Lower leg skin (tissue), 4 donors: Measurements from ENCODE around the gene HOXA13. TPM values are rescaled to one million over a fixed set of nuclear protein-coding genes. Genes with fewer than 3 reads are reported as not detected.
A peak's percentile ranks its signal among the peaks of the same experiment; 100 is the strongest.

ENCODE experiments used
- DNase-seq, 2 donors: peaks; one replicate each; pipeline ENCODE4 v3.0.0-alpha.2; 2019; ENCODE audit warnings: low spot score in 2 of 2
- H3K4me3 ChIP-seq: fragments of 200-600 bp; sonication (generic); 2 replicates; pipeline ENCODE4 v1.5.1; 2017; ENCODE audit warnings: mild to moderate bottlenecking, low read depth; ENCODE audit not compliant: poor library complexity, severe bottlenecking
- CTCF ChIP-seq, 3 donors: fragments of 450-650 bp; IDR thresholded peaks; one replicate each; pipeline ENCODE4 v1.5.1; 2016; ENCODE audit warnings: antibody characterized with exemption in 3 of 3, mild to moderate bottlenecking in 3 of 3, moderate library complexity in 2 of 3
- POLR2A ChIP-seq, 2 donors: fragments of 450-650 bp; IDR thresholded peaks; one replicate each; pipeline ENCODE4 v1.6.1; 2016 to 2017; ENCODE audit warnings: antibody characterized with exemption in 2 of 2, mild to moderate bottlenecking in 1 of 2, moderate library complexity in 1 of 2
- WGBS, 2 donors: methylation state at CpG; one replicate each; pipeline ENCODE4 v1.1.5; 2018; 5-methylcytosine and 5-hydroxymethylcytosine counted together
- intact Hi-C: fragments of 100-400 bp; cut with DNase I; formaldehyde crosslinking; loops from one replicate; pipeline ENCODE4 v1.15.0; 2023; ENCODE audit warnings: low total_unique reads
- total RNA-seq, 4 donors: library from RNA; depleted of rRNA; stranded (reverse); fragments of >200 nt; gene quantifications; one replicate each; pipeline ENCODE4 v1.1.0, GENCODE V29; 2016

HOXA13 gene
- total RNA-seq, 4 donors from 2014 or later = 0.11 to 0.54 (median 0.27) TPM

- H3K4me3 ChIP-seq = no peak overlapping the region
- intact Hi-C loops = no loop called here
- peak; percentile 28 to 86 for DNase-seq
- TF ChIP-seq POLR2A (IDR thresholded peaks at IDR 0.05) (no peak), CTCF (IDR thresholded peaks at IDR 0.05) (no peak)
- 19 to 21% methylated on average over 24 to 27 of the region's 30 CpGs for WGBS, 2 donors
Measured at GRCh38 chr7:27156916-27157701, 42.8 kb downstream of the HOXA13 start.

GRCh38 chr7:27156508-27156898, 43.4 kb downstream of the HOXA13 start, which contains the start of gene HOXA7:
Gene HOXA7, minus strand, starts transcription at chr7:27156675. Its CDS starts 130 bp downstream, at chr7:27156545.
- intact Hi-C loops = no loop called here
- TF ChIP-seq CTCF (IDR thresholded peaks at IDR 0.05) = no peak
- TF ChIP-seq POLR2A (IDR thresholded peaks at IDR 0.05) = no peak
- peak within 1 kb of the TSS; percentile 56 for H3K4me3 ChIP-seq
- DNase-seq = peak in 1 of 2 donors; percentile 95
- WGBS, 2 donors = 0% methylated on average over 15 to 30 of the region's 33 CpGs

- 1% methylated on average over 48 to 63 of the region's 63 CpGs for WGBS, 2 donors
Measured at GRCh38 chr7:27155816-27156507, 43.9 kb downstream of the HOXA13 start.

GRCh38 chr7:27154901-27155815, 44.7 kb downstream of the HOXA13 start:
- peak in 1 of 2 donors; percentile 86 for DNase-seq

More at GRCh38 chr7:27155816-27156507, 43.9 kb downstream of the HOXA13 start:
- intact Hi-C loops = no loop called here
- peak overlapping the region; percentile 56 for H3K4me3 ChIP-seq
- DNase-seq = peak in 1 of 2 donors; percentile 89
- TF ChIP-seq POLR2A (IDR thresholded peaks at IDR 0.05) (no peak), CTCF (IDR thresholded peaks at IDR 0.05) (no peak)

More at GRCh38 chr7:27154901-27155815, 44.7 kb downstream of the HOXA13 start:
- intact Hi-C loops = loop anchor here (5.0 kb wide), 1 partner anchor 293 kb away; the partner anchor contains the start of gene SKAP2
- TF ChIP-seq CTCF (IDR thresholded peaks at IDR 0.05) = no peak
- TF ChIP-seq POLR2A (IDR thresholded peaks at IDR 0.05) = no peak
- 41 to 46% methylated on average over 46 to 48 of the region's 48 CpGs for WGBS, 2 donors
- peak overlapping the region; percentile 56 for H3K4me3 ChIP-seq
